Hepatocyte (in vitro differentiated cells): ENCODE measurements around the gene CUL9. TPM values are rescaled to one million over a fixed set of nuclear protein-coding genes. Genes with fewer than 3 reads are reported as not detected.

ENCODE experiments used
- DNase-seq: peaks from one replicate; pipeline ENCODE4 v3.0.0-alpha.2; 2016; ENCODE audit warnings: low spot score
- H2AFZ ChIP-seq: fragments of 200-600 bp; sonication (generic); 2 replicates; pipeline ENCODE4 v1.6.0; 2016; ENCODE audit warnings: antibody characterized with exemption, mild to moderate bottlenecking
- H3K27ac ChIP-seq: fragments of 200-600 bp; sonication (generic); 2 replicates; pipeline ENCODE4 v1.5.1; 2016; ENCODE audit warnings: mild to moderate bottlenecking
- H3K27me3 ChIP-seq: fragments of 200-600 bp; sonication (generic); 2 replicates; pipeline ENCODE4 v1.6.1; 2016
- H3K36me3 ChIP-seq: fragments of 200-600 bp; sonication (generic); replicated peaks from 2 replicates; pipeline ENCODE4 v1.5.1; 2016; ENCODE audit warnings: low read depth; ENCODE audit not compliant: insufficient read depth
- H3K4me1 ChIP-seq: fragments of 200-600 bp; sonication (generic); 2 replicates; pipeline ENCODE4 v1.5.1; 2016; ENCODE audit warnings: mild to moderate bottlenecking, moderate library complexity; ENCODE audit not compliant: insufficient read depth
- H3K4me2 ChIP-seq: fragments of 200-600 bp; sonication (generic); 2 replicates; pipeline ENCODE4 v1.6.0; 2016
- H3K4me3 ChIP-seq: fragments of 200-600 bp; sonication (generic); 2 replicates; pipeline ENCODE4 v1.5.1; 2016; ENCODE audit warnings: mild to moderate bottlenecking
- H3K79me2 ChIP-seq: fragments of 200-600 bp; sonication (generic); 2 replicates; pipeline ENCODE4 v1.6.0; 2017; ENCODE audit warnings: mild to moderate bottlenecking
- H3K9me2 ChIP-seq: fragments of 200-600 bp; sonication (generic); replicated peaks from 2 replicates; pipeline ENCODE4 v1.6.0; 2017; ENCODE audit warnings: mild to moderate bottlenecking; ENCODE audit not compliant: insufficient read depth
- H3K9me3 ChIP-seq: fragments of 200-600 bp; sonication (generic); 2 replicates; pipeline ENCODE4 v1.5.1; 2016; ENCODE audit warnings: low read depth, mild to moderate bottlenecking
- H4K20me1 ChIP-seq: fragments of 200-600 bp; sonication (generic); 2 replicates; pipeline ENCODE4 v1.6.0; 2016; ENCODE audit warnings: mild to moderate bottlenecking; ENCODE audit not compliant: insufficient read depth, poor library complexity, severe bottlenecking
- EZH2 ChIP-seq: fragments of 200-600 bp; sonication (generic); IDR thresholded peaks from 2 replicates; pipeline ENCODE4 v1.6.1; 2016; ENCODE audit warnings: antibody characterized with exemption, mild to moderate bottlenecking, borderline replicate concordance
- EZH2phosphoT487 ChIP-seq: fragments of 200-600 bp; sonication (generic); IDR thresholded peaks from one replicate; pipeline ENCODE4 v1.6.1; 2018; ENCODE audit warnings: antibody characterized with exemption, mild to moderate bottlenecking, low read depth, moderate library complexity; ENCODE audit not compliant: unreplicated experiment, severe bottlenecking
- WGBS: methylation state at CpG from one replicate; pipeline ENCODE4 v1.1.6; 2016; ENCODE audit warnings: low lambda C conversion rate; ENCODE audit errors: missing lambda C conversion rate; 5-methylcytosine and 5-hydroxymethylcytosine counted together
- polyA plus RNA-seq: library from polyadenylated mRNA; unstranded; fragments of >200 nt; fragmentation: Nextera tagmentation; extraction: Ambion mirVana; gene quantifications from 2 replicates; pipeline ENCODE4 v1.2.1, GENCODE V29; 2016
- total RNA-seq: library from RNA; depleted of rRNA; stranded (reverse); fragments of >200 nt; gene quantifications from 2 replicates; pipeline ENCODE4 v1.2.3, GENCODE V29; 2014
- TF ChIP-seq, protein P1 (sequence below): fragments of 200-600 bp; sonication (generic); IDR thresholded peaks from 2 replicates; pipeline ENCODE4 v1.5.1; 2016; ENCODE audit warnings: antibody characterized with exemption, mild to moderate bottlenecking; ENCODE audit not compliant: poor library complexity

CUL9 gene
- total and polyA plus RNA-seq, 2 experiments from 2014 or later: 20.1 to 26.2 TPM

DNA sequence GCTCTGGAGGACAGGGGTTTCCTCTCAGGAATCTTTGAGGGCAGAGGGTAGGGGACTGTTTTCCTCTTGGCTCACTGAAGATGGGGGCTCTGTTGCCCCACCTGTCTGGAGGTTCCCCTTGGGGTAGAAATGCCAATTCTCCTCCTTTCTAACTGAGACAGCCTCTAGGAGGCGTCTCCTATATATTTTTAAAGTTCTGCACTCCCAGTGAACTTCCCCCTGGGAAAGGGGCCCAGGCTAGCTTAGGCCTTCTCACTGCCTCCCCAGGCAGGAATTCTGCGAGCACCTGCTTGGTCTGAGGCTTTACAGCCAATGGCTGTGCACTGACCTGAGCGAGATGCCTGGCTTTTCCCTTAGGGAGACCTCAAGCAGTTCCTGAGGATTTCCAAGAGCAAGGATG lies 35.7 kb upstream of the CUL9 start:
- DNase-seq: no peak
- Histone ChIP-seq H3K27me3 (no peaks in the 10 kb centered on the region), H3K9me3 (no peaks in the 10 kb centered on the region), H3K36me3 (no peaks in the 10 kb centered on the region), H3K4me2 (no peak overlapping the region), H3K79me2 (no peaks in the 10 kb centered on the region), H3K9me2 (no peaks in the 10 kb centered on the region), H4K20me1 (no peaks in the 10 kb centered on the region), H3K4me3 (no peak overlapping the region), H3K4me1 (peaks cover 10% of the 10 kb centered on the region), H3K27ac (no peak overlapping the region), H2AFZ (no peak overlapping the region)
- WGBS: 93% methylated on average over 3 of the region's 3 CpGs
- TF ChIP-seq EZH2 (no peak), EZH2phosphoT487 (no peak)
- TF ChIP-seq, protein P1, sequence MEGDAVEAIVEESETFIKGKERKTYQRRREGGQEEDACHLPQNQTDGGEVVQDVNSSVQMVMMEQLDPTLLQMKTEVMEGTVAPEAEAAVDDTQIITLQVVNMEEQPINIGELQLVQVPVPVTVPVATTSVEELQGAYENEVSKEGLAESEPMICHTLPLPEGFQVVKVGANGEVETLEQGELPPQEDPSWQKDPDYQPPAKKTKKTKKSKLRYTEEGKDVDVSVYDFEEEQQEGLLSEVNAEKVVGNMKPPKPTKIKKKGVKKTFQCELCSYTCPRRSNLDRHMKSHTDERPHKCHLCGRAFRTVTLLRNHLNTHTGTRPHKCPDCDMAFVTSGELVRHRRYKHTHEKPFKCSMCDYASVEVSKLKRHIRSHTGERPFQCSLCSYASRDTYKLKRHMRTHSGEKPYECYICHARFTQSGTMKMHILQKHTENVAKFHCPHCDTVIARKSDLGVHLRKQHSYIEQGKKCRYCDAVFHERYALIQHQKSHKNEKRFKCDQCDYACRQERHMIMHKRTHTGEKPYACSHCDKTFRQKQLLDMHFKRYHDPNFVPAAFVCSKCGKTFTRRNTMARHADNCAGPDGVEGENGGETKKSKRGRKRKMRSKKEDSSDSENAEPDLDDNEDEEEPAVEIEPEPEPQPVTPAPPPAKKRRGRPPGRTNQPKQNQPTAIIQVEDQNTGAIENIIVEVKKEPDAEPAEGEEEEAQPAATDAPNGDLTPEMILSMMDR: no peak

DNA sequence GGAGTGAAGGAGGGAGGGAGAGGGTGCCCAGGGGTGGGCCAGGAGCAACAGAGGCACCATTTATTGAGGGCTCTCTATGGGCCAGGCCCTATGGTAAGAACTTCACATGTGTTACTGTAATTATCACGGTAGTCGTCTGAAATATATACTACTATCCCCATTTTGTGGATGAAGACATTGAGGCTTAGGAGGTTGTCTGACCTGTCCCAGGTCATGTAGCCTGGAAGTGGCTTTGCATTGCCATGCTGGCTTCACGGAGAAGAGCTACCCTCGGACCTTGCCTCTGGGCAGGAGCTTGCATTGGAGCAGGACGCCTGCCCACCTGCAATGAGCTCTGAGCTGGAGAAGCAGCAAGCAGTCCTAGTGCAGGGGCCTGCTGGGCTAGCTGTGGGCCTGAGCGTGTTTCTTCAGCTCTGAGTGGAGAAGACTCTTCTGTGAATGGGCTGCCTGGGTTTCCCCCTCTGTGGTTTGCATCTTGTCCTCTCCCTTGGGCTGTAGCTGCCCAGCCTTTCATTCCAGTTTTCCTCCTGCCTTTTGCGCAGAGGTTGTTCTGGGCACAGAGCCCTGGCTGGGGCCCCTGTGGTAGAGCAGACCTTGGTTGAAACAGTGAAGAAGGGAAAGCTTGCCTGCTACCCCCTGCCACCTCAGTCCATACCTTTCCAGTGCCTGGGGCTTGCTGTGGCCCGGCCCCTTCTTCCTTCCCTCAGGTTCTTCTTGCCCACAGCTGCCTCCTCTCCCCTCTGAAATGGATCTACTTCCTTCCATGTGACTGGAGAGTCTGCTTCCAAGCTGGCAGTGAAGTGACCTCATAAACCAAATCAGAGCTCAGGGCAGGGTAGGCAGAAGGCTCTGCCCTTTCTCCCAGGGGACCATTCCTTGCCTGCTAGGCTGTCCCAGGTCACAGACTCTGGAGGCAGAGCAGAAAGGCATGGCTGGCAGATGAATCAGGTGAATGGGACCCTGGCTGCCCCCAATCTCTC lies 35.0 kb upstream of the CUL9 start:
- Histone ChIP-seq H3K36me3 (no peaks in the 10 kb centered on the region), H3K27ac (no peak overlapping the region), H3K9me2 (no peaks in the 10 kb centered on the region), H3K4me1 (peaks cover 10% of the 10 kb centered on the region), H2AFZ (no peak overlapping the region), H3K4me3 (no peak overlapping the region), H3K9me3 (no peaks in the 10 kb centered on the region), H3K27me3 (no peaks in the 10 kb centered on the region), H3K79me2 (no peaks in the 10 kb centered on the region), H3K4me2 (no peak overlapping the region), H4K20me1 (no peaks in the 10 kb centered on the region)
- WGBS: 96% methylated on average over 8 of the region's 8 CpGs
- TF ChIP-seq EZH2phosphoT487 (no peak), EZH2 (no peak)
- TF ChIP-seq, protein P1: no peak
- DNase-seq: no peak

DNA sequence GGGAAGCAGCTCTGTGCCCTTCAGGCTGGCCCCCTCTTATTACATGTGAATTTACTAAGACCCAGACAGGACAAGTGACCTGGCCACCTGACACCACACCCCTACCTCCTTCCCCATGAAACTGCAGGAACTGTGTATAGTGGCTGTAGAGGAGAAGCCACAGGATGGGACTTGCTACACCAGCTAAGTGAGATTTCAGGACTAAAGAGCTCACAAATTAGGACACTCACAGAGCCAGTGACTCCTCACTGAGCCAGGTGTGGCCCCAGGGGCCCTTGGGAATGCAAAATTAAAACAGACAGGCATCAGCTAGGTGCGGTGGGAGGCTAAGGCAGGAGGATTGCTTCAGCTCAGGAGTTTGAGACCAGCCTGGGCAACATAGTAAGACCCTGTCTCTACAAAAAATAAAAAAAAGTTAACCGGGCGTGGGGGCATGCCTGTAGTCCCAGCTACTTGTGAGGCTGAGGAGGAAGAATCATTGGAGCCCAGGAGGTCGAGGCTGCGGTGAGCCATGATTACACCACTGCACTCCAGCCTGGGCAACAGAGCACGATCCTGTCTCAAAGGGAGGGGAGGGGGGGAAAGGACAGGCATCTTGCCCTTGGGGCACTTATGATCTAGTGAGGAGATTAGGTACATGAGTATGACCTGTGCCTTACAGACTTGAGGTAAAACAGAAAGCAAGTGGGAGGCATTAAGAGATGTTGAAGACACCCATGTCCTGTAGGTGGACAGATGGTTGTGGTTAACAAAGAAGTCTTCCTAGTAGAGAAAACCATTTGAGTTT lies 34.1 kb upstream of the CUL9 start:
- Histone ChIP-seq H3K4me3 (no peak overlapping the region), H3K9me2 (no peaks in the 10 kb centered on the region), H3K9me3 (no peaks in the 10 kb centered on the region), H3K4me1 (peaks cover 9% of the 10 kb centered on the region), H3K79me2 (no peaks in the 10 kb centered on the region), H3K36me3 (no peaks in the 10 kb centered on the region), H2AFZ (no peak overlapping the region), H3K27me3 (no peaks in the 10 kb centered on the region), H3K4me2 (no peak overlapping the region), H4K20me1 (no peaks in the 10 kb centered on the region), H3K27ac (no peak overlapping the region)
- no peak for TF ChIP-seq EZH2
- no peak for DNase-seq
- WGBS: 95% methylated on average over 6 of the region's 6 CpGs

DNA sequence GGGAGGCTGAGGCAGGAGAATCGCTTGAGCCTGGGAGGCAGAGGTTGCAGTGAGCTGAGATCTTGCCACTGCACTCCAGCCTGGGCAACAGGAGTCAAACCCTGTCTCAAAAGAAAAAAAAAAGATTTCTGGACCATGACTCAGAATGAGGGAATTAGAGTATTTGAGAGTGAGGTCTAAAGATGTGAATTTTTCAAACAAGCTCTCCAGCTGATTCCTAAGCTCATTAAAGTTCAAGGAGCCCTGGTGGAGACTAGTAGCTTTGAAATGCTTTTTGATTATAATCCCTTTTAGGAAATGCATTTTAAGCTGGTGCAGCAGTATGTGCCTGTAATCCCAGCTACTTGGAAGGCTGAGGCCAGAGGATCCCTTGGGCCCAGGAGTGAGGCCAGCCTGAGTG lies 32.7 kb upstream of the CUL9 start:
- no peaks in the 10 kb centered on the region for H3K27me3 ChIP-seq
- H3K79me2 ChIP-seq: no peaks in the 10 kb centered on the region
- no peak for DNase-seq
- no peaks in the 10 kb centered on the region for H3K4me1 ChIP-seq
- no peaks in the 10 kb centered on the region for H3K9me2 ChIP-seq
- no peak overlapping the region for H3K27ac ChIP-seq
- H3K9me3 ChIP-seq: no peaks in the 10 kb centered on the region
- WGBS: 100% methylated on average over 1 of the region's 1 CpG
- no peak overlapping the region for H3K4me3 ChIP-seq
- TF ChIP-seq, protein P1: no peak
- TF ChIP-seq EZH2: no peak
- TF ChIP-seq EZH2phosphoT487: no peak
- H2AFZ ChIP-seq: no peak overlapping the region
- no peak overlapping the region for H3K4me2 ChIP-seq
- no peaks in the 10 kb centered on the region for H4K20me1 ChIP-seq
- no peaks in the 10 kb centered on the region for H3K36me3 ChIP-seq
